OCI-LY7 (cell line): Measurements from ENCODE around the gene LSR.

Experiments
- EZH2phosphoT487 ChIP-seq: fragments of 200-600 bp; sonication (generic); IDR thresholded peaks from 2 replicates; pipeline ENCODE4 v1.6.1; 2018; ENCODE audit warnings: low read depth, borderline replicate concordance, mild to moderate bottlenecking, mixed run types, antibody characterized with exemption, low read length, moderate library complexity, mixed read lengths
- TF ChIP-seq, protein P1 (sequence below): fragments of 200-600 bp; sonication (generic); conservative IDR thresholded peaks from 2 replicates; pipeline ENCODE4 v1.5.1; 2014; ENCODE audit warnings: mild to moderate bottlenecking, antibody characterized with exemption, low read length, moderate library complexity, mixed read lengths

DNA sequence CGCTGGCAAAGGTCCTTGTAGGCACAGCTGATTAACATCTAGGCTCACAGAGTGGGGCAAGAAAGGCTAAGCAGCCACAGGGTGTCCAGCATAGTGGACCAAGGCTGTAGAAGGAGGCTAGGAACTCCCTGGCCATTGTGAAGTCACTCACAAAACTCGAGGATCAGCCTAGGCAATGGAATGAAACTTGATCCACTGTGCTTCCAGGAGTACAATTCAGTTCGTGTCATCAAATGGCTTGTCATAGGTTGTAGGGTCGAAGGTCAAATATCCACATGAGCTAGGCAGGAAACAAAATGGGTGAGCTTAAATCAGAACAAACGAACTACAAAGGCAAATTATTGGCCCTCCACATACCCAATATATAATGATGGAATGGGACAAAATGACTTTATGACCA lies 15.9 kb upstream of the LSR start:
- TF ChIP-seq, protein P1, sequence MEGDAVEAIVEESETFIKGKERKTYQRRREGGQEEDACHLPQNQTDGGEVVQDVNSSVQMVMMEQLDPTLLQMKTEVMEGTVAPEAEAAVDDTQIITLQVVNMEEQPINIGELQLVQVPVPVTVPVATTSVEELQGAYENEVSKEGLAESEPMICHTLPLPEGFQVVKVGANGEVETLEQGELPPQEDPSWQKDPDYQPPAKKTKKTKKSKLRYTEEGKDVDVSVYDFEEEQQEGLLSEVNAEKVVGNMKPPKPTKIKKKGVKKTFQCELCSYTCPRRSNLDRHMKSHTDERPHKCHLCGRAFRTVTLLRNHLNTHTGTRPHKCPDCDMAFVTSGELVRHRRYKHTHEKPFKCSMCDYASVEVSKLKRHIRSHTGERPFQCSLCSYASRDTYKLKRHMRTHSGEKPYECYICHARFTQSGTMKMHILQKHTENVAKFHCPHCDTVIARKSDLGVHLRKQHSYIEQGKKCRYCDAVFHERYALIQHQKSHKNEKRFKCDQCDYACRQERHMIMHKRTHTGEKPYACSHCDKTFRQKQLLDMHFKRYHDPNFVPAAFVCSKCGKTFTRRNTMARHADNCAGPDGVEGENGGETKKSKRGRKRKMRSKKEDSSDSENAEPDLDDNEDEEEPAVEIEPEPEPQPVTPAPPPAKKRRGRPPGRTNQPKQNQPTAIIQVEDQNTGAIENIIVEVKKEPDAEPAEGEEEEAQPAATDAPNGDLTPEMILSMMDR: no peak
- TF ChIP-seq EZH2phosphoT487: no peak
